Mesenteric fat pad (tissue), 1 donor: ENCODE data around the gene STMN1. TPM values are rescaled to one million over a fixed set of nuclear protein-coding genes. Genes with fewer than 3 reads are reported as not detected.

Source experiments
- DNase-seq: peaks from one replicate; pipeline ENCODE4 v3.0.0-alpha.2; 2020; ENCODE audit warnings: low spot score
- microRNA-seq: library from miRNA; unstranded; fragments of <30 nt; microRNA quantifications from one replicate; pipeline ENCODE4 v1.2.0, GENCODE V29; 2020; ENCODE audit warnings: borderline number of aligned reads
- total RNA-seq: library from RNA; stranded (reverse); fragmentation: NEBNext Ultra II Directional; extraction: Animal tissue kit (Norgen Biotek cat#: 25700); gene quantifications from one replicate; pipeline ENCODE4 v1.2.1, GENCODE V29; 2021
- donor health status: DM: yes; HTN: yes; CAD: no.

STMN1 gene
- total RNA-seq, 1 donor from 2014 or later: 39.3 TPM

GRCh38 chr1:25871086-25871703 lies 35.0 kb downstream of the STMN1 start:
- peak; percentile 59 for DNase-seq

DNA sequence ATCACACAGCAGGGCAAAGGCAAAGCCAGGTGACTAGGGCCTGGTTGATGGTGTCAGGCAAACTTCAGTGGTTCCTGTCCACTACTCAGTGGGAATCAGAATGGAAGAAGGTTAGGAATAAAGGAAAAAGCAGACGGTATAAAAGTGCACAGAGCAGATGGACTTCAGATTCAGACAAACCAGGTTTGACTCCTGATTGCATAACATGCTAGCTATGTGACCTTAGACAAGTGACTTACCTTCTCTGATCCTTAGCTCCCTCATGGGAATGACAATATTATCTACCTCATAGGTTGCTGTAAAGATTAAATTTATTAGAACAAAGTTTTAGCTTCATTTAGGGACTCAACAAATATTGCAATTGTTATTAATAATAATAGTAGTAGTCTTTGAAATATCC lies 35.6 kb downstream of the STMN1 start:
- no peak for DNase-seq

GRCh38 chr1:25869909-25870606 lies 36.2 kb downstream of the STMN1 start:
- peak; percentile 28 for DNase-seq

GRCh38 chr1:25867210-25867991 lies 38.8 kb downstream of the STMN1 start:
- peak; percentile 51 for DNase-seq

DNA sequence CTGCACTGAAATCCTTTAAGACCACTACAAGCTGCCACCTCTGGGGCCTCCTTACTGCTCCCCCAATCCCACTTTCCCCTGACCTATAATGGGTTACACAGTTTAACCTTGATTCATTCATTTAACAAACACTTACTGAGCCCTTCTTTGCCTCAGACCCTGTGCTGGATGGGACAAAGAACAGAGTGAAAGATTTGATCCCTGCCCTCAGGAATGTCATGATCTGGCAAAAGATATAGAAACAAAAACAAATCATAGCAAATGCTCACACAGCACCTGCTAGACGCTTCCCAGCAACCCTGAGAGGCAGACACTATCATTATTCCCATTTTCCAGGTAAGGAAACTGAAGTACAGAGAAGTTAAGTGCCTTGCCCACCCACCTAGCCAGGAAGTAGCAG lies 39.9 kb downstream of the STMN1 start:
- no peak for DNase-seq

DNA sequence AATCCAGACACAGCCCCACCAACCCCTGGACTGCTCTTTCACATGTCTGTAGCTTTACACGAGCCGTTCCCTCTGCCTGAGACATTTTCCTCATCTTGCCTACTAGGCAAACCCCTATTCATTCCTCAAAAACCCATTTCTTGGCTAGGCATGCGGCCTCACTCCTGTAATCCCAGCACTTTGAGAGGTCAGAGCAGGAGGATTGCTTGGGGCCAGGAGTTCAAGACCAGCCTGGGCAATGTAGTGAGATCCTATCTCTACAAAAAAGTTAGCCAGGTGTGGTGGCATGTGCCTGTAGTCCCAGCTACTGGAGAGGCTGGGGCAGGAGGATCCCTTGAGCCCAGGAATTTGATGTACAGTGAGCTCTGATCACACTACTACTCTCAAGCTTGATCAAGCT lies 41.8 kb downstream of the STMN1 start:
- DNase-seq: peak; percentile 12

DNA sequence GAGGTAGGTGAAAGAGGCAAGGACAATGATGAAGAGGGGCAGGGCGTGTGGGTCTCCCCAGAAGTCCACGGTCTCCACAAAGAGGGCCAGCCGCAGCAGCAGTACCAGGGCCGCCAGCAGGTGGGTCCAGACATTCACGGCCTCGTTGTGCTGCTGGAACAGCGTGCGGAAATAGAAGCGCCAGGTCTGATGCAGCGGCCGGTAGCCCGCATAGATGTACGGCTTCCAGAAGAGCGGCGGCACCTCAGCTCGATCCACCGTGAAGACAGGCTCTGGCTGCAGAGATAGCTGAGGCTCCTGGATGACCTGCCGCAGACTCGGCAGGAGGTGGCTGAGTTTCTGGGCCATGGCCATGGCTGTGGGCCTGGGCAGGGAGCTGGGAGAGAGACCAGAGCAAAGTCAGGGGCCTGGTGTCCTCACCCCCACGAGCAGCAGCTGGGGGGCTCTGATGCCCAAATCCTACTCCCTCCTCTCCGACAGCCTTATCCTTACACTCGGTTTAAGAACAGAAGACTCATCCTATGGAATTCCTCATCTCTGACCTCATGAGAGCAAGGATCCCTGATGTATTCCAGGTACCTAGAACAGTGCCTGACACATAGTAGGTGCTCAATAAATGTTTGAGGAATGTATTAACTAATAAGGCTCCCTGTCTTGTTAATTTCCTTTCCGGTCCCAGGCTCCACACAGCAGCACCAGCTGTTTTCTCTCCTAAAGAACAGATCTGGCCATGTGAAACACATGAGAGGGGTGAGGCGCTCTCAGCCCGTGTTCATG lies 42.5 kb downstream of the STMN1 start:
- peak; percentile 85 for DNase-seq

- DNase-seq: peak; percentile 82
Observed at GRCh38 chr1:25862785-25863485, 43.3 kb downstream of the STMN1 start.

DNA sequence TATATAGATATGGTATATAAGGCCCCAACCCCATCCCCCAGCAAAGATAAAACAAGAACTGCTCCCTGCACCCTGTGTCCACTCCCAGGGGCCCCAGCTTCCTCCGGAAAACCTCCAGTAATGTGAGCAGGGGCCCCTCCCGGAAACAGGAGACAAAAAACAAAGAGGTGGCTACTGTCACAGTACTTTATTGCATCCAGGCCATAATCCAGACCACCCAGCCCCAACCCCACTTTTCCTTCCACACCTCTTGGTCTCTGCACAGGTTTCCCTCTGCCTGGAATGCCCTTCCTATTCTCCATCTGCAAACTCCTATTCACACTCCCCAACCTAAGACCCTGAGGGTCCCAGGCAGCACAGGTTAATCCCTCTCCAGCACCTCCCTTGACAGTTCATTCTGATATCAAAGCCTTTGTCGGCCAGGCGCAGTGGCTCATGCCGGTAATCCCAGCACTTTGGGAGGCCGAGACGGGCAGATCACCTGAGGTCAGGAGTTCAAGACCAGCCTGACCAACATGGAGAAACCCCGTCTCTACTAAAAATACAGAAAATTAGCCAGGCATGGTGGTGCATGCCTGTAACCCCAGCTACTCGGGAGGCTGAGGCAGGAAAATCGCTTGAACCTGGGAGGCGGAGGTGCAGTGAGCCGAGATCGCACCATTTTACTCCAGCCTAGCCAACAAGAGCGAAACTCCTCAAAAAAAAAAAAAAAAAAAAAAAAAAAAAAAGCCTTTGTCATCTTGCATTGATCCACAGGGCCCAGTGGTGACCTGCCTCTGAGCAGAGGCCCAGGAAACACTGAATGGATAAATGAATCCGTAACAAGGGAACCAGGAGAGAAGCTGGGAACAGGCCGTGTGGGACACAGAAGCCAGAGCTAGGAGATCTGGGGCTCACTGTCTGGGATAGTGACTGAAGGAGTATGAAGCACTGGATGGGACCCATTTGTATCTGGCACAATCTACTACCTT lies 44.6 kb downstream of the STMN1 start:
- DNase-seq: peak; percentile 60

DNA sequence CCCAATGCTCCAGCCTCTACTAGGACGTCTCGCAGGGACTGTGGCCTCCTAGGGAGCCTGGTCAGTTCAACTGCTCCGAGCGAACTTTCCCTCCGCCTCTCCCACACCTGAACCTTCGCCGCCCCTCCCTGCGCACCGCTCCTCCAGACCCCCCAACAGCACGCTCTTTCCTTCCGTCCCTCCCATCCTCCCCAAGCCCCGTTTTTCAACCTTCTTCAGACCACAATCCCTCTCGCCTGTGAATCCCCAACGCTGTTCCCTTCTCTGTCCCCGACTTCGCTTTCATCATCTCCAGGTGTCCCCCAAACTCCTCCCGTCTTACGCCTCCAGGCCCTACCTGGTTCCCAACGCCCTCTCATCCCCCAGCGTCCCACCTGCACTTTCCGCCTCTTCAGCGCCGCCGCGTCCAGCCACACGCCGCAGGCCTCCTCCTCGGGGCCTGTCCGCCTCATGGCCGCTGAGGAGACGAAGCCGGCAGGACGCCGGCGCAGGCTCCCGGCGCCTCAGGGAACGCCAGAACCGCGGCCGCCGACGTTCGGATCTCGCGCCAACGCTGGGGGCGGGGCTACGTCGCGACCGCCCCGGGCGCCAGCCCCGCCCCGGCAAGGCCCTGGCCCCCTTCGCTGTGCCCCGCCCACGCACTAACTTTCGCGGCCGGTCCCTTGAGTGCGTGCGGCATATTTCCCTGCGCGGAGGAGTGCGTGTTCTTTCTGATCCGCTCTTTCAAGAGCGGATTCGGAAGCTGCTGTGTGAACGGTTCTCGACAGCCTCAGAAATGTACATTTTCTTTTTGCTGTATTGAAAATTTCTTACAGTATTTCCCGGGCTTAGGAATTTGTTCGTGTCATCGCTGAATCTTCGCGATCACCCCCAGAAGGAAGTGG lies 47.1 kb downstream of the STMN1 start, which contains the start of gene AUNIP:
AUNIP (minus strand) TSS at position 552 of the 884 bp plus-strand sequence; CDS start at position 452, 100 bp downstream.
- DNase-seq: peak; percentile 97

DNA sequence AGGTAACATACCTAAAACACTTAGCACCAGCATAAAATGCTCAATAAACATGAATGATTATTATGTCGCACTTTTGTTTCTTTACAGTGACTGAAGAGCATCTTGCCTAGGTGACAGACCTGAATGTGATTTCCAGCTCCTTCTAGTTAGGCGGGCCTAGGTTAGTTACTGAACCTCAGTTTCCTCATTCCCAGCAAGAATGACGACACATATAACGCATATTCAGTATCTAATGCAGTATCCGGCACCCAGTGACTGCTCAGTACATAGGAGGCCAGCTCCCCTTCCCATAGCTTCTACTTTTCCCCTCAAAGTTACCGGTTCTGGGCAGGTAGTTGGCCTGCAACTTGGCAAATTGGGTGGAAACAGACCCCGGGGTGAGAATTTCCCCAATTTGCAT lies 47.7 kb downstream of the STMN1 start:
- DNase-seq: no peak

GRCh38 chr1:25856856-25857255 lies 49.4 kb downstream of the STMN1 start:
- no peak for DNase-seq

GRCh38 chr1:25854554-25854953 lies 51.7 kb downstream of the STMN1 start:
- no peak for DNase-seq

Small RNAs within 50 kb of the gene (microRNA-seq; reads per million reads assigned to microRNA genes)
- not detected for gene MIR3917

Other genes starting within 250 kb of the STMN1 start
- gene SELENON, start 106.2 kb downstream of the STMN1 start, total RNA-seq: 108 TPM
- 53.8 TPM for gene MTFR1L, start 86.5 kb downstream of the STMN1 start, total RNA-seq
- not detected for gene AUNIP, start 47.0 kb downstream of the STMN1 start, total RNA-seq
- 7.2 TPM for gene PAQR7, start 30.7 kb downstream of the STMN1 start, total RNA-seq
- 6.8 TPM for gene PAFAH2, start 91.6 kb upstream of the STMN1 start, total RNA-seq
- not detected for gene EXTL1, start 115.4 kb upstream of the STMN1 start, total RNA-seq
- not detected for gene SLC30A2, start 139.7 kb upstream of the STMN1 start, total RNA-seq
- gene TRIM63, start 161.2 kb upstream of the STMN1 start, total RNA-seq: 0.26 TPM
- gene PDIK1L, start 205.4 kb upstream of the STMN1 start, total RNA-seq: 6.4 TPM